Astrocyte of the hippocampus (primary cell): ENCODE data around the gene AQP1.

ENCODE experiments used
- DNase-seq: peaks from one replicate; pipeline ENCODE4 v3.0.0; 2011; ENCODE audit warnings: low read depth, low spot score

AQP1 gene

DNA sequence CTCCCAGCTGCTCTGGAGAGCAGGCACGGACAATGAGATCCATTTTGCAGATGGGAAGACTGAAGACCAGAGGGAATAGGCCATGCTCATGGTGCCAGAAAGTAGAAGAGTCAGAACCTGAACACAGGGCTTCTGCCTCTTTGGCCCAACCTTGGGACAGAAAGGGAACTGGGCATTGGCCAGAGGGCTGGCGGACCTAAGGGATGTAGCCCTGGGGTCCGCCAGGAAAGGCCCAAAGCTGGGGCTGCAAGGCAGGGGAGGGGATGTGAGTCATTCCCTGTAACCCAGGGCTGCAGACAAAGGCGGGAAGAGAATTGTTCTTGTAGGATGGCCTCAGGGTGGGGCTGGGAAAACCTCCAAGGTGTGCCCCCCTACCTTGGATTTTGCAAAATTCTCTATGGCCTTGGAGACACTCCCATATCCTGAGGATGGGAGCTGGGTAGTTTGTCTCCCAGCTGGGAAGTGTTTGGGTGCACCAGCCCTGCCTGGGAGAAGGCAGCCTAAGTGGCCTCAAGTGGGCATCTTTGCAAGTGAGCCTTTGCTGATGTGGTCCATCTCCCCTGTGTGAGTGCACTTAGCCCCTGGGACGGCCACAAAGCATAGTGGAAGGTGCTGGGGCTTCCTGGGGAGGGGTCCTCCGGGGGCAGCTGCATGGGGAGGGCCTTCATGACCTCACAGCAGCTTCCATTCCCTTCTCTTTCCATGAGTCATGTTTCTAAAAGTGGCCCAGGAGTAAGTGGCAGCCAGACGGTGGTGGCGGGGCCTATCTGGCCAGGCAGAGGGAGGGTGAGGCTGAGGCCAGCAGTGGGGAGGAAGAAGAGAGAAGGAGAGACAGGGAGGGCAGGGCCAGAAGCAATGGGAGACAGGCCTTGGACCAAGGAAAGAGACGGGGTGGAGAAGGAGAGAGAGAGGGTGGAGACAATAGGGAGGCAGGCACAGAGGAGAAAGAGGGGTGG, 9.2 kb downstream of the AQP1 start:
- DNase-seq: peak; percentile 77

DNA sequence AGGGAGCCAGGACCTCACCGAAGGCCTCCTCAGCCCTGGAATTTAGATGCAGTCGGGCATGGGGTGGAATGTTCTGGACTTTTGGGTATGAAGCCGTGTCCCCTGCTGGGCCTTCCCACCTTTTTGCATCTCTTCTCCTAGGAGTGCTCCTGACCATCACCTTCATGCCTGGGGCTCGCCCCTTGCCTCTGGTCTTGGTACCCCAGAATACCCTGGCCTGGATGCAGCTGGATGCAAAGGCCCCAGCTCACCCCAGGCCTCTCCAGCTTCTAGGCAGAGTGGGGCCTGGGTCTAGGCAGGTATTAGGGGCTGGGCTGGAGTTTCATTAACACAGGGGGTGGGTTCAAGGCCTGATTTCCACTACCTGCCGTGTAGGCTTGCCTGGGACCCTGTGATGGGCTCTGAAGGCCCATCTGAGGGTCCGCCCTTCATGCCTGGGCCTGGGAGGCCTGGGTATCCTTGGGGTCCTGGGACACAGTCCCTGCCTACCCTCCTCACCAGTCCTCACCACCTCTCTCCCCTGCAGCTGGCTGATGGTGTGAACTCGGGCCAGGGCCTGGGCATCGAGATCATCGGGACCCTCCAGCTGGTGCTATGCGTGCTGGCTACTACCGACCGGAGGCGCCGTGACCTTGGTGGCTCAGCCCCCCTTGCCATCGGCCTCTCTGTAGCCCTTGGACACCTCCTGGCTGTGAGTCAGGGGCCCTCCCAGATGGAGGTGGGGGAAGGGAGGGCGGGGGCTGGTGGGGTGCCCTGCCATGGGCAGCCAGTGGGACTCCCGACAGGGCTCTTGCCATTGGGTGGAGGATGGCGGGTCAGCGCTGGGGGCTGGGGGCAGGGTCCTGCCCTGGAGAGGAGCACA, 10.1 kb downstream of the AQP1 start:
- DNase-seq: no peak

GRCh38 chr7:30922596-30922995, 10.9 kb downstream of the AQP1 start:
- no peak for DNase-seq

DNA sequence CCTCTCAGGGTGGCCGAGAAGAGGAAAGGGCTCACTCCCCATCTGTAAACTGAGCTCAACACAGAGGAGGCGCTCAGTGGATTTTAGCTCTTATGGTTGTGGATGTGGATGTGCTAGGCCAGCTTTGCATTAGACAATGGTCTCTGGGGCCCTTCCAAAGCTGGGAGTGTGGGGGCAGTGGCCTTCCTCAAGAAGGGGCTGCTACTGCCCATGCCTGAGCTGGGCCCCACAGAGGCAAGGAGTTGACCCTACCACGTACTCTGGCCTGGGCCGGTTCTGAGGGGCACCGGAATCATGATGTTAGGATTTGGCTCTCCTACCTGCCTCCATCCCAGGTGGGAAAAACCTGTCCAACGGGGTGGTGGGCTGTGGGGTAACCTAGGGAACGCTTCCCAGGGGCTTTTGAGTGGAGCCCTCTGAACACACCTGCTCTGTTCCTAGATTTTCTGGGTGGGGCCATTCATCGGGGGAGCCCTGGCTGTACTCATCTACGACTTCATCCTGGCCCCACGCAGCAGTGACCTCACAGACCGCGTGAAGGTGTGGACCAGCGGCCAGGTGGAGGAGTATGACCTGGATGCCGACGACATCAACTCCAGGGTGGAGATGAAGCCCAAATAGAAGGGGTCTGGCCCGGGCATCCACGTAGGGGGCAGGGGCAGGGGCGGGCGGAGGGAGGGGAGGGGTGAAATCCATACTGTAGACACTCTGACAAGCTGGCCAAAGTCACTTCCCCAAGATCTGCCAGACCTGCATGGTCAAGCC, 11.5 kb downstream of the AQP1 start:
- DNase-seq: no peak

DNA sequence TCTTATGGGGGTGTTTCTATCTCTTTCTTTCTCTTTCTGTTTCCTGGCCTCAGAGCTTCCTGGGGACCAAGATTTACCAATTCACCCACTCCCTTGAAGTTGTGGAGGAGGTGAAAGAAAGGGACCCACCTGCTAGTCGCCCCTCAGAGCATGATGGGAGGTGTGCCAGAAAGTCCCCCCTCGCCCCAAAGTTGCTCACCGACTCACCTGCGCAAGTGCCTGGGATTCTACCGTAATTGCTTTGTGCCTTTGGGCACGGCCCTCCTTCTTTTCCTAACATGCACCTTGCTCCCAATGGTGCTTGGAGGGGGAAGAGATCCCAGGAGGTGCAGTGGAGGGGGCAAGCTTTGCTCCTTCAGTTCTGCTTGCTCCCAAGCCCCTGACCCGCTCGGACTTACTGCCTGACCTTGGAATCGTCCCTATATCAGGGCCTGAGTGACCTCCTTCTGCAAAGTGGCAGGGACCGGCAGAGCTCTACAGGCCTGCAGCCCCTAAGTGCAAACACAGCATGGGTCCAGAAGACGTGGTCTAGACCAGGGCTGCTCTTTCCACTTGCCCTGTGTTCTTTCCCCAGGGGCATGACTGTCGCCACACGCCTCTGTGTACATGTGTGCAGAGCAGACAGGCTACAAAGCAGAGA, 12.2 kb downstream of the AQP1 start:
- DNase-seq: no peak

GRCh38 chr7:30924624-30925023, 13.0 kb downstream of the AQP1 start:
- no peak for DNase-seq

DNA sequence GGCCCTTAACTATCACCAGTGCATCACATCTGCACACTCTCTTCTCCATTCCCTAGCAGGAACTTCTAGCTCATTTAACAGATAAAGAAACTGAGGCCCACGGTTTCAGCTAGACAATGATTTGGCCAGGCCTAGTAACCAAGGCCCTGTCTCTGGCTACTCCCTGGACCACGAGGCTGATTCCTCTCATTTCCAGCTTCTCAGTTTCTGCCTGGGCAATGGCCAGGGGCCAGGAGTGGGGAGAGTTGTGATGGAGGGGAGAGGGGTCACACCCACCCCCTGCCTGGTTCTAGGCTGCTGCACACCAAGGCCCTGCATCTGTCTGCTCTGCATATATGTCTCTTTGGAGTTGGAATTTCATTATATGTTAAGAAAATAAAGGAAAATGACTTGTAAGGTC, 13.5 kb downstream of the AQP1 start:
- DNase-seq: no peak

- no peak for DNase-seq
Observed at GRCh38 chr7:30925913-30926312, 14.3 kb downstream of the AQP1 start.

DNA sequence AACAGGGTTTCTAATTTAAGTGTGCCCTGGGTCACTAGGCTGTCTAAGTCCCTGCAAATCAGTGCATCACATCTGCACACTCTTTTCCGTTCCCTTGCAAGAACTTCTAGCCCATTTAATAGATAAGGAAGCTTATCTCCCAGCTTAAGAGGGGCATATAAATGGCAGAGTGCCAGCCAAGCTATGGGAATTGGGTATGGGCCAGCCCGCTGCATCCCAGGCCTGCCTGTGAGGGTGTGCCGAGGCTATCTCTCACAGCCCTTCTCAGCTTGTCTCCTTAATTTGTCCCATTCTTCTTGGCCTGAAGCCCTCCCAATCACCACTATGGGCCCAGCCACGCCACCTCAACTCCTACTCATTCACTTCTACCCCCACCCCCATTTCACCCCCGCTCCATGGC, 14.7 kb downstream of the AQP1 start:
- no peak for DNase-seq

DNA sequence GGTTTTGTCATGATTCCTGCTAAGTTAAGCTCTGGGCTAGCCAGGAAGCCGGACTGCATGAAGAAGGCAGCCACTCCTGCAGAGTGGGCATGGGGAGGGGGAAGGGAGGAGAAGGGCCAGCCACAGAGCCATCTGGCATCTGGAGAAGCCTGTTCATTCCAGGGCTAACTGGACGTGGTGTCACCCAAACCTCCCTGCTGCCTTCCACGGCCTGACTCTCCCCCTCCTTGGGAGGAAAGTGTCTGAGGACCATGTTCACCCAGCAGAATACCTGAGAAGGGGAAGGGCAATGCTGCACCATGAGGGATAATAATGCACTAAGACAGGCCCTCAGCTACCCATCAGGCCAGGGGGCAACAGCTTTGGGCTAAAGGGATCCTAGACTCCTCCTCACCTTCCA, 15.4 kb downstream of the AQP1 start:
- DNase-seq: no peak

DNA sequence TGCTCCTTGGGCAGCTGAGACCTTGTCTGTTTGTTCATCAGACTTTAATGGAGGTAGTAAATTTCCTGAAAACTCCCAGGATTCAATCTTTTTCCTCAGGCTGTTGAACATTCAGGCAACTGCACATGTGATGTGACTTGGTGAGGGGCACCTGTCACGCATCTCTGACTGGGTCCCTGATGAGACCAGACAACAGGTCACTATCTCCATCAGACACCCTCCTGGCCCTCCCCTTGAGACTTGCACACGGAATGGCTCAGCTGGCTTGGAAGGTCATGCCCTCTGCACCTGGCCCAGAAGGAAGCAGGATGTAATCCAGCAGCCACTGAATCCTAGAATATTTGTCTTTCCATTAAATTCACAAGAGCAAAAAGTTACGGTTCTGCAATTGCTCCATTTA, 15.9 kb downstream of the AQP1 start:
- DNase-seq: no peak

DNA sequence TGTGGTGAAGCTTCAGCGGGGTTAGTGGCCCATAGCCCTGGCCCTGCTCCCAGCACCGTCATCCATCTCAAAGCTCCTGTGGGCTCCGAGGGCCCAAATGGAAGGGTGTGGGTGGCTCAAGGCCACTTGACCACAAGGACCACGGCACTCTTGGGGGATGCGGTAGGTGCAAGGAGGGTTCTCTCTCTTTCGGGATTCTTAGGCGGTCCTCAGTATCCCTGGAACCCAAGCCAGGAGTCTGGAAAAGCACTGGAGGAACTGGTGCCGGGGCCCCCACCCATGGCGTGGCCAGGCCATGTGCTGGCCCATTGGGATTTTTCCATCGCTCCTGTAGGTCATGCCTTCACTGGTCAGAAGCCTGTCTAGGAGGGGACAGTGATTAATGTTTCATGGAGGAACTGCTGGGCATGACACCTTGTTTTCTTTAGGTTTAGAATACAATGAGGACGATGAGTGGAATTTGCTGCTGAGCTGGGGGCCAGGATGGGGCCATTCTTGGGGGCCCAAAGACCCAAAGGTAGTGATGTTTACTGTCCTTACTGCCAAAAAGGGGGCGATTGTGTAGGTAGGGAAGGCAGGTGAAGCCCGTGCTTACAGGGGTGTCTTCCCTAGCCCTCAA, 16.7 kb downstream of the AQP1 start:
- DNase-seq: no peak

DNA sequence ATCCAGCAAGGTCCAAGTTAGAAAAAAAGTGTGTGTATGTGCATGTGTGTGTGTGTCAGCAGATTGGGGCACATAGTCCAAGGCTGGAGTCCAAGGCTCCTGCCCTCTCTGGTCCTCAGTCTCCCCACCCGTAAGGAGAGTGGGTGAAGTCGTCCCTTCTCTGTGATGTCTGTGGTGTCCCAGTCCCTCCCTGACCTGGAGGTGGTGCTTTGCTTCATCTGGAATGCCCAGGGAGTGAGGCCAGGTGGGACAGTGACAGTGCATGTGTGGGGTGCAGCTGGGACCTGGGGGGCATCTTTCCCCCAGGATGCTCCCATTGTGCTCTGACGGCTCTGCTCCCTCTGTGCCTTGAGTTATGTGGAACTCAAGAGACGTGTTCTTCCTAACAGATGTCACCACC, 18.0 kb downstream of the AQP1 start:
- no peak for DNase-seq

DNA sequence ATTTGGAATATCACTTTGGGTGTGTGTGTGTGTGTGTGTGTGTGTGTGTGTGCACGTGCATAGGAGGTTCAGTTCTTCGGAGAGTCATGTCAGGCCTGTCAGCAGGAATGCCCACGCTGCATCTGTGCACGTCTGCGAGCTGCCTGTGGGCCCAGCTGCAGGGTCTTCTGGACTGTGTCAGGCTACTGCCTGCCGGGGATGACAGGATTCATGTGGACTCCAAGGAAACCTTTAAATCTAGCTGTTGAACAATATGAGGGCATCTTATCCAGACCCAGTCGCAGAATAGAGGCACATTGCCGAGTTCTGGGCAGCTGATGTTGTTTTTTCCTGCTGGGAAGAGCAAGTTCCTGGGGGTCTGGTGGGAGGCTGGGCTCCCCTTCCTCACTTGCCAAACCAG, 19.0 kb downstream of the AQP1 start:
- DNase-seq: no peak

DNA sequence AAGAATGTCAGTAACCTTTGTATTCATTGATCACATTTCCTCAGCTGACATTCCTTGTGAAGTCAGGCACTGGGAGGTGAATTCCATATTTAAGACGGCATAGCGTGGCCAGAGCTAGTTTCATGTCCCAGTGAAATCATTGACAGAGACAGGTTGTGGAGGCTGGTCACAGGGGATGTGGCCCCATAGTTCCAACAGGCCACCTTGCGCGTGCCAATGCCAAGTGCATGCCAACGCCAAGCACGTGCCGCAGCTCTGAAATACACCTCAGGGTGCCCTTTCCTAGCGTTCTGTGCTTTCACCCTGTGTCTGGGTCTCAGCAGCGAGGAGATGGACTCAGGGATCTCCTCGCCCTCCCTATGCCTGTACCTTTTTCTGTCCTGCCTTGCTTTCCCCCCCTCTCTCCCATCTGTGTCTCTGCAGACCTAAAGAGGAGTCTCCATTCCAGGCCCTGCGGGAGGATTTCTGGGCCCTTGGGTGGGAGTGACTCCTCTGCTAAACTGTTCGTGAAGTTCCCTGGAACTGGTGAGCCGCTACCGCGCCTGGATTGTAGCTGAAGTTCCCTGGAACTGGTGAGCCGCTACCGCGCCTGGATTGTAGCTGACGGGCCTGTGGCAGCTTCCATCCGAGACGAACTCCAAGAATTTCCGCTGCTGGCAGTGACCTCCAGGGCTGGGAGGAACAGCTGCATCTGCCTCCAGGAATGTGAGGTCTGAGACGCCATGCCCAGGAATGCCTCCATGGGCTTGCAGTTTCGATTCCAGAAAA, 19.7 kb downstream of the AQP1 start:
- no peak for DNase-seq

DNA sequence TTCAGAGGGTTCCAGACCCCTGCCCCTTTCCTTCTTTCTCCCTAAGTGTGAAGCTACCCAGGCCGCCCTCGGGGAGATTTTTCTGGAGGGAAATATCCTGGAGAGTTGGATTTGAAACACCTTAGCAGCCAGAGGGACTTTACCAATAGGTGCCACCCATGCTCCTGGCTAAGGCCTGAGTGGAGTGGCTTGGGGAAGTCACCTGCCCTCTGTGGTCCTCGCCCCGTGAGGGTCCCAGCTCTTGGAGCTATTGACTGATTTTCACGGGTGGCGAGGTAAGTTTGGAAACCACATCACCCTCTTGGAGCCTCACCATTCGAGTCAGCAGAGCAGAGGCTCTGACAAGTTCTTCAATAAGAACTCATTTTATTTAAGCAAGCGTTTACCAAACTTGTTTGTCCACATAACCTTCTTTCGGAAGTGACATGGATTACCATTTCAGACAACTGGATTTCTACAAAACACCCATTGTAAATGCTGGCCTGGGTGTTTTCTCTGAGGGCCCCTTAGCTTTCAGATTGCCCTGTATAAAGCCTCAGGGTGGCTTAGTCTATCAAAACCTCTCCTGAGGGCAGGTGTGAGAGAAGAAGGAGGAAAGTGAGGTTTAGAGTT, 20.4 kb downstream of the AQP1 start:
- DNase-seq: no peak

DNA sequence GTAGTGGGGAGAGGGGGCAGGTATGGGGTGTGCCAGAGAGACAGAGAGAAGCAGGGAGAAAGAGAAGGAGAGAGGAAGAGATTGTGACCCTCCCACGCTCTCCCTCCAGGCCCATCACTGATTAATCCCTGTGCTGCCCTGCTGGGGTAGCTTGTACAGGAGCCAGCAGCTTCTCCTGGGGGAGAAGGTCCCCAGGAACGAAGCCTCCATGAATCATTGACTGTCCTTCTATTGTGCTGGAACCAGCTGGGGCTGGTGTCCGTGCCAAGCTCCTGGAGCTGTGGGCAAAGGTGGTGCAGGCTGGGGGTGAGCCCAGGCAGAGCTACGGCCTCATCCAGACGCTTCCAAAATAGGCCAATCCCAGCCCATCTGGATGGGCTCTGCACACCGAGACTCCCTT, 20.9 kb downstream of the AQP1 start:
- no peak for DNase-seq

DNA sequence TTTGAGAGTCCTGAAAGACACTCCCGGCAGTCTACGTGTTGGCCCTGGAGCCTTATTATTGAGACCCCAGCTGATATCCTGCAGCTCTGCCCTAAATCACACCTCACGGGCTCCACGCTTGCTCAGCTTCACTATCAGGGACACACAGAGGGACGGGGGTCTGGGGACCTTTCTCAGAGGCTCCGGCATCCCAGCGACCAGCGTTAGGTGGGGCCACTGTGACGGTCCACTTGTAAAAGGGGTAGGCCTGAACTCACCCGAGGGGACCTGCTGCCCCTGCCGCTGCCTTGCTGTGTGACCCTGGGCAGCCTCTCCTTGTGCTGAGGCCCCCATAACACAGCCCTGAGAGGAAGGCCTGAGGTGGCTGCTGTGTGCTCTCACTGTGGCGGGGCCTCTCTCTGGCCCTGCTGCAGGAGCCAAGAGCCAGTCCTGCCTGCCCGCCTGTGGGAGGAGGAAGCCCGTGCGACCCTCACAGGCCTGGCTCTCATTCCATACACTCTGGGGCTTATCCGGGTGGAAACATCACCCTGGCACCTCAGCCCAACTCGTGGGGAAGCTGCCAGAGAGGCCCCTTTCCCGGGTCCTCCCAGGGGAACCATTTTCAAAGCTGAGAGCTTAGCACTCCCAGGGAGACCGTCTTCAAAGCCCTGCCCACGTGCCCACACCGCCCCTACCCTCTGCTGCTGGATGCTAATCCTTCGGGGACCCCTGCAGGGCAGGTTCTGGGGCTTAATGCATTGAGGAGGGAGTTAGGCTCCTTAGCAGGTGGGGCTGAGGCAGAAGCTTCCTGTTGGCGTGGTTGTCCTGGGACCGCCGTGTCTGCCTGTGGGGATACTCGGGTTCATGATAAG, 21.7 kb downstream of the AQP1 start:
- DNase-seq: no peak

DNA sequence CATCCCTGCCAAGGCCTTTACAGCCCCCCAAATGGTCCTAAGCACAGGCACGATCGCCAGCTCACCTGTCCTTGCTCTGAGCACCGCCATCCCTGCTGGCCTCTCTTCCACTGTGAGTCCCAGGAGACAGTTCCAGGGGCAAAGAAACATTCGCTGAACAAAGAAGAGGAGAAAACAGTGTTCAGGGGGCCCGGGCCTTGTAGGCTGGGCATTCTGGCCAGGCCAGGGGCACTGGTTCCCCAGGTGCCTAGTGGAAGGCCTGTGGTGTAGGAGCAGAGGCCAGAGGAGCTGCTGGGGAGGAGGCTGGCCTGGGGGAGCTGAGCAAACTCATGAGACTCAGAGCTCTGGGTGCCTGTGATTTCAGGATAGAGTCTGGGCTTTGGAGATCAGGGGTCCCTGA, 22.6 kb downstream of the AQP1 start:
- DNase-seq: no peak
